SK-N-SH (cell line): Measurements from ENCODE around the gene TNFRSF4. TPM values are rescaled to one million over a fixed set of nuclear protein-coding genes. Genes with fewer than 3 reads are reported as not detected.

ENCODE experiments used
- CTCF ChIA-PET: fragments of 300-600, 350-600 bp; formaldehyde crosslinking; extraction: SDS; loops from one replicate; lab custom pipeline; 2021; lab: Yijun Ruan, JAX
- POLR2A ChIA-PET: fragments of 350-600 bp; sonication (Branson Sonifier 250); formaldehyde crosslinking; extraction: SDS; loops from one replicate; lab custom pipeline; 2020; ENCODE audit warnings: antibody characterized with exemption, inconsistent platforms; lab: Yijun Ruan, JAX
- DNase-seq: peaks from one replicate; pipeline ENCODE4 v3.0.0; 2012
- H2AFZ ChIP-seq: fragments of 200-600 bp; sonication (generic); 2 replicates; pipeline ENCODE4 v1.8.1; 2016; ENCODE audit warnings: antibody characterized with exemption, mild to moderate bottlenecking, low read depth
- H3F3A ChIP-seq: fragments of 200-600 bp; sonication (generic); replicated peaks from 2 replicates; pipeline ENCODE3; 2016; ENCODE audit warnings: antibody characterized with exemption, mild to moderate bottlenecking; ENCODE audit not compliant: insufficient read depth
- H3K27ac ChIP-seq, 2 experiments: fragments of 200-500 bp in 1 of 2; fragments of 200-600 bp in 1 of 2; sonication (Bioruptor generic) in 1 of 2; sonication (generic), shearing (Covaris generic) in 1 of 2; 2 replicates each; pipeline versions ENCODE4 v1.5.1 to v1.6.1; 2014 to 2016; ENCODE audit warnings: low read depth in 2 of 2, inconsistent platforms in 1 of 2, low read length in 1 of 2, mild to moderate bottlenecking in 1 of 2, mixed read lengths in 1 of 2
- H3K27me3 ChIP-seq: fragments of 200-600 bp; sonication (generic), shearing (Covaris generic); 2 replicates; pipeline ENCODE4 v1.6.1; 2016; ENCODE audit warnings: mixed run types; ENCODE audit not compliant: insufficient read depth
- H3K36me3 ChIP-seq, 2 experiments: fragments of 200-500 bp in 1 of 2; fragments of 200-600 bp in 1 of 2; sonication (Bioruptor generic) in 1 of 2; sonication (generic) in 1 of 2; replicated peaks in 1 of 2; 2 replicates each; pipeline versions ENCODE3 to v1.5.1; 2014 to 2016; ENCODE audit warnings: low read length in 1 of 2, mild to moderate bottlenecking in 1 of 2; ENCODE audit not compliant: insufficient read depth in 2 of 2, control insufficient read depth in 1 of 2
- H3K4me1 ChIP-seq, 2 experiments: fragments of 200-500 bp in 1 of 2; fragments of 200-600 bp in 1 of 2; sonication (Bioruptor generic) in 1 of 2; sonication (generic), shearing (Covaris generic) in 1 of 2; 2 replicates each; pipeline versions ENCODE4 v1.5.1 to v1.6.1; 2014 to 2016; ENCODE audit warnings: low read depth in 1 of 2, low read length in 1 of 2, mixed run types in 1 of 2; ENCODE audit not compliant: insufficient read depth in 2 of 2, control insufficient read depth in 1 of 2
- H3K4me2 ChIP-seq: fragments of 200-600 bp; sonication (generic), shearing (Covaris generic); 2 replicates; pipeline ENCODE4 v1.6.1; 2017; ENCODE audit warnings: mixed run types
- H3K4me3 ChIP-seq, 2 experiments: fragments of 200-500 bp in 1 of 2; fragments of 200-600 bp in 1 of 2; sonication (Bioruptor generic) in 1 of 2; sonication (generic), shearing (Covaris generic) in 1 of 2; 2 replicates each; pipeline versions ENCODE4 v1.5.1 to v1.8.1; 2014 to 2016; ENCODE audit warnings: low read depth in 2 of 2, inconsistent platforms in 1 of 2, low read length in 1 of 2, mild to moderate bottlenecking in 1 of 2, mixed read lengths in 1 of 2, moderate library complexity in 1 of 2
- H3K79me2 ChIP-seq: fragments of 200-600 bp; sonication (generic); 2 replicates; pipeline ENCODE4 v1.8.1; 2017; ENCODE audit warnings: mild to moderate bottlenecking; ENCODE audit not compliant: insufficient read depth
- H3K9ac ChIP-seq: fragments of 200-600 bp; sonication (generic); 2 replicates; pipeline ENCODE4 v1.6.1; 2017; ENCODE audit warnings: mixed run types
- H3K9me2 ChIP-seq: fragments of 200-600 bp; sonication (generic); 2 replicates; pipeline ENCODE4 v1.6.1; 2017; ENCODE audit warnings: mixed run types
- H3K9me3 ChIP-seq: fragments of 200-600 bp; sonication (generic); 2 replicates; pipeline ENCODE4 v1.6.1; 2017; ENCODE audit warnings: mixed run types, mild to moderate bottlenecking, moderate library complexity
- H4K20me1 ChIP-seq: fragments of 200-600 bp; sonication (generic); 2 replicates; pipeline ENCODE4 v1.6.1; 2017; ENCODE audit warnings: mild to moderate bottlenecking, mixed run types; ENCODE audit not compliant: insufficient read depth
- IRF3 ChIP-seq: fragments of 150-350 bp; IDR thresholded peaks from 2 replicates; pipeline ENCODE4 v1.6.1; 2016; ENCODE audit warnings: mild to moderate bottlenecking, low read depth, low read length
- JUND ChIP-seq: IDR thresholded peaks from 2 replicates; pipeline ENCODE4 v1.4.0; 2012
- MAX ChIP-seq: IDR thresholded peaks from 2 replicates; pipeline ENCODE4 v1.4.0; 2012; ENCODE audit warnings: low read depth
- PBX3 ChIP-seq: IDR thresholded peaks from 2 replicates; pipeline ENCODE4; 2012
- POLR2AphosphoS5 ChIP-seq: IDR thresholded peaks from 2 replicates; pipeline ENCODE4 v1.6.1; 2012; ENCODE audit warnings: low read depth, low read length
- REST ChIP-seq: IDR thresholded peaks from 2 replicates; pipeline ENCODE4 v1.6.1; 2012; ENCODE audit warnings: mild to moderate bottlenecking, low read depth, low read length, moderate library complexity
- SMC3 ChIP-seq: IDR thresholded peaks from 2 replicates; pipeline ENCODE4 v1.6.1; 2012; ENCODE audit warnings: low read depth, low read length, improper control_type of control experiment
- TEAD4 ChIP-seq: IDR thresholded peaks from 2 replicates; pipeline ENCODE4 v1.4.0; 2012; ENCODE audit warnings: mild to moderate bottlenecking, borderline replicate concordance; ENCODE audit not compliant: insufficient read depth
- WGBS: methylation state at CpG from one replicate; pipeline ENCODE4 v1.1.6; 2017; ENCODE audit warnings: low lambda C conversion rate; 5-methylcytosine and 5-hydroxymethylcytosine counted together
- polyA plus RNA-seq, 3 experiments: library from polyadenylated mRNA; depleted of rRNA; stranded (reverse); fragments of >200 nt; gene quantifications; 2 replicates each; pipeline ENCODE4 v1.2.3, GENCODE V29; 2012

TNFRSF4 gene
- polyA plus RNA-seq, 1 of the 3 experiments (the other 2 are of a cell fraction) = not detected

- ChIA-PET CTCF (interaction anchor here (2.5 kb wide), 1 partner anchor 111 kb away, joined by 27 read pairs; no protein-coding TSS in a partner anchor), POLR2A (no interaction called here)
- Histone ChIP-seq H3F3A (peaks cover 7% of the 10 kb centered on the region), H3K9me2 (no peaks in the 10 kb centered on the region), H3K36me3 (peaks cover 0 to 23% of the 10 kb centered on the region in 2 experiments), H2AFZ (no peak overlapping the region), H3K27ac (peak overlapping the region in 1 of 2 experiments; percentile 65; a peak in 1 of 4 replicates), H3K9me3 (no peaks in the 10 kb centered on the region), H3K9ac (no peak overlapping the region), H3K27me3 (no peaks in the 10 kb centered on the region), H3K4me1 (peaks cover 0 to 16% of the 10 kb centered on the region in 2 experiments; a peak in 1 of 4 replicates), H3K4me2 (peak overlapping the region; percentile 24; the same call in 1 of the 2 replicates), H4K20me1 (peaks cover 13% of the 10 kb centered on the region; the same call in 1 of the 2 replicates), H3K79me2 (peaks cover 54% of the 10 kb centered on the region), H3K4me3 (peak overlapping the region in 1 of 2 experiments; percentile 48; a peak in 2 of 4 replicates)
- 96% methylated on average over 42 of the region's 98 CpGs for WGBS
- no peak for DNase-seq
- TF ChIP-seq TEAD4 (no peak), POLR2AphosphoS5 (no peak), REST (no peak), JUND (no peak), IRF3 (no peak)
Measured at GRCh38 chr1:1232796-1233566, 19.0 kb upstream of the TNFRSF4 start.

- peaks cover 0 to 16% of the 10 kb centered on the region in 2 experiments; a peak in 1 of 4 replicates for H3K4me1 ChIP-seq
- peak within 1 kb of the TSS; percentile 68 to 83; a peak in 3 of 4 replicates for H3K27ac ChIP-seq
- H3K9ac ChIP-seq = peak within 1 kb of the TSS; percentile 87
- ChIA-PET CTCF (interaction anchor here (2.5 kb wide), 1 partner anchor 111 kb away, joined by 27 read pairs; no protein-coding TSS in a partner anchor), POLR2A (no interaction called here)
- no peak for DNase-seq
- no peak for TF ChIP-seq SMC3
- TF ChIP-seq MAX = 0 out of 2 replicates have a peak, but pooled peaks have one; percentile 45
- no peak for TF ChIP-seq IRF3
- TF ChIP-seq PBX3 = no peak
- peaks cover 7% of the 10 kb centered on the region for H3F3A ChIP-seq
- peak within 1 kb of the TSS; percentile 95 for H3K4me2 ChIP-seq
- peaks cover 60% of the 10 kb centered on the region for H3K79me2 ChIP-seq
- H3K36me3 ChIP-seq = peaks cover 0 to 26% of the 10 kb centered on the region in 2 experiments
- H3K9me3 ChIP-seq = no peaks in the 10 kb centered on the region
- H2AFZ ChIP-seq = peak within 1 kb of the TSS; percentile 42; the same call in 1 of the 2 replicates
- WGBS = 74% methylated on average over 17 of the region's 100 CpGs
- H3K27me3 ChIP-seq = no peaks in the 10 kb centered on the region
- H4K20me1 ChIP-seq = peaks cover 13% of the 10 kb centered on the region; the same call in 1 of the 2 replicates
- no peaks in the 10 kb centered on the region for H3K9me2 ChIP-seq
- H3K4me3 ChIP-seq = peak within 1 kb of the TSS; percentile 77 to 96
Measured at GRCh38 chr1:1232208-1232795, 18.3 kb upstream of the TNFRSF4 start, which contains the start of gene B3GALT6. TSS of gene B3GALT6 (plus strand) at chr1:1232237. CDS start at chr1:1232279, 42 bp downstream.
